HG02840 (cell line): ENCODE data around the gene ARNT2.

Source experiments
- ATAC-seq: cut with Tn5 transposase; IDR thresholded peaks from one replicate; pipeline ENCODE4 v1.9.1; 2021; ENCODE audit warnings: mild to moderate bottlenecking, moderate library complexity, moderate number of reproducible peaks; ENCODE audit not compliant: unreplicated experiment, low FRiP score

The ARNT2 gene

GRCh38 chr15:80547264-80547663, 143.1 kb downstream of the ARNT2 start:
- no peak for ATAC-seq

GRCh38 chr15:80549191-80549590, 145.0 kb downstream of the ARNT2 start:
- ATAC-seq, result no peak

DNA sequence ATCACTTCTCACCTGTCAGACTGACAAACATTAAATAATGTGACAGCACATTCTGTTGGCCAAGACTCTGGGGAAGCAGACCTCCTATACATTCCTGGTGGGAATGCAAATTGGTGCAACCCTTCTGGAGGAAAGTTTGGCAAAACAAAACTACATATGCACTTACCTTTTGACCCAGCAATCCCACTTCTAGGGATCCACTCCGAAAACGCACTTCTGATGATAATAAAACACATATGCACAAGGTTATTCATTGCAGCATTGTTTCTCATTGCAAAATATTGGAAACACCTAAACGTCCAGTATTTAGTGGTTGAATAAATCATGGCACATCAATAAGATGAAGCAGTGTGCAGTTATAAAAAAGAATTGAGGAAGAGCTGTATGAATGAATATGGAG, 145.5 kb downstream of the ARNT2 start:
- no peak for ATAC-seq

DNA sequence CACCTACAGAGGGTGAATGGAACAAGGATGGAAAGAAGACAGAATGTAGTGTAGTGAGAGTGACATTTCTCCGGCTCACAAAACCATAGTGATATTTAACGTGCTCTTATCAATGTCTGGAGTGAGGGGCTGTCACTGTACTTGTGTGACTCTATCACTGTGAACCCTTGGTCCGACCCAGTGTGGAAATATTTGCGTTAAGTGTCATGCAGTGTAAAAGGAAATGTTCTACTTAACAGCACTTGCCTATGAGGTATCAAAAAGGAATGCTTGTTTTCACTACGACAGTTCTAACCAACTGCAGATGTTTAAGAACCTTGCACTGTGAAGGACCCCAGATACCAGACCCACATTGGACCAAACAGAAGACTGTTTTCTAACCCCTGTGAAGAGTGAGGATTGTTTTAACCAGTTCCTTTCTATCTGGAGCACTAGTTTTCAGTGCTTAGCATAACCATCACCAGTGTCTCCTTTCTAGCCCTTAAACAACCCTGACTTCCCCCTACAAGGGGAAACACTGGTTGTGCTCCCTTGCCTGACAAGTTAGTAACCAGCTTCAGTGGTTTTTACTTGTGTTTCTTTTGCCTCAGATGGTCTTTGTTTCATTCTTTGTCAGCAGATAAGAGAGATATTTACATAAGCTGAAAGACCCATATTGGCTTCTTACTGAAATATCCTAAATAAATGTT, 146.2 kb downstream of the ARNT2 start:
- no peak for ATAC-seq

- no peak for ATAC-seq
These were observed 146.7 kb downstream of the ARNT2 start for GRCh38 chr15:80550908-80551260.

DNA sequence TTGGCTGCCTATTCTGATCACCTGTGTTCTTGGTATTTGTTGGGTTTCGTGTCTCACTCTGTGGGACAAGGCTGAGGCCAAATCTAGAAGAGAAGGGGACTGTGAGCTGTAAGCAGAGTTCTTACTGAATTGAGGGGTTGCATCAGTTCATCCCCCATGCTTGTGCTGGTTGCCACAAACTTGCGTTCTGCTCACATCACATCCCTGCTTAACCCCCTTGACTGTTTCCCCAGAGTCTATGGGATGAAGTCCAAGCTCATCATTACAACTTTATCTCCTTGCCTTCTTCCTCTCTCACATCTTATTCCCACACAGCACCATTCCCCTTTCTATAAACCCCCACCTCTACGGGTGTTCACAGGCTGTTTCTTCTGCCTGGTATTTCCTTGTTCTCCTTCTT, 147.2 kb downstream of the ARNT2 start:
- ATAC-seq, result no peak

- no peak for ATAC-seq
These were observed 150.4 kb downstream of the ARNT2 start for GRCh38 chr15:80554560-80554959.

GRCh38 chr15:80556694-80557367, 152.6 kb downstream of the ARNT2 start:
- ATAC-seq, result no peak

DNA sequence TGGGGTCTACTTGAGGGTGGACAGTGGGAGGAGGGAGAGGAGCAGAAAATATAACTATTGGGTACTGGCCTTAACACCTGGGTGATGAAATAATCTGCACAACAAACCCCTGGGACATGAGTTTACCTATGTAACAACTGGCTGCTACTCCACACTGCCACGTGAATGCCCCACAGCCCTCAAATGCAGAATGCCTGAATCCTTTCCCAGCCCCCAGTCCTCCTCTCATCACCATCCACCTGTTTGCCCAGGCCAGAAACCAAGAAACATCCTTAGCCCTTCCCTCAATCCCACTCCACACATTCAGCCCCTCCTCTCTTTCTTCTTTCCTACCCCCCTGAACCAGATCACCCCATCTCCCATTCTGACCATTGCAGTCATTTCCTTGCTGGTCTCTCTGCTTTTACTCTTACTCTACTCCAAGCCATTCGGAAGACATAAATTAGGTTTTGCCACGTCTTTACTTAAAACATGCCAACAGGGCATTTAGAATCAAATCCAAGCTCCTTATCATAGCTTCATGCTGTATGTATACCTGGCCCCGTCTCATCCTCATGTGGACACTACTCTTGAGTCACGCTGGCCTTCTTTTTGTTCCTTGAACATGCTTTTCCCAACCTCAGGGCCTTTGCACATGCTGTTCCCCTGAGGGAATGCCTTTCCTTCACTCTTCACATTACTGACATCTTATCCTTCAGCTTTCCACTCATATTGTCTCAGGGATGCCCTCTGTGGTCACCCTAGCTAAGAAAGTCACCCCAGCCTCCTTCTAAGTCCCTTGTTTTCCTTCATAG, 153.5 kb downstream of the ARNT2 start:
- no peak for ATAC-seq

- no peak for ATAC-seq
These were observed 154.6 kb downstream of the ARNT2 start for GRCh38 chr15:80558631-80559319.

GRCh38 chr15:80559320-80559693, 155.1 kb downstream of the ARNT2 start:
- no peak for ATAC-seq

- ATAC-seq, result no peak
These were observed 155.6 kb downstream of the ARNT2 start for GRCh38 chr15:80559761-80560160.

DNA sequence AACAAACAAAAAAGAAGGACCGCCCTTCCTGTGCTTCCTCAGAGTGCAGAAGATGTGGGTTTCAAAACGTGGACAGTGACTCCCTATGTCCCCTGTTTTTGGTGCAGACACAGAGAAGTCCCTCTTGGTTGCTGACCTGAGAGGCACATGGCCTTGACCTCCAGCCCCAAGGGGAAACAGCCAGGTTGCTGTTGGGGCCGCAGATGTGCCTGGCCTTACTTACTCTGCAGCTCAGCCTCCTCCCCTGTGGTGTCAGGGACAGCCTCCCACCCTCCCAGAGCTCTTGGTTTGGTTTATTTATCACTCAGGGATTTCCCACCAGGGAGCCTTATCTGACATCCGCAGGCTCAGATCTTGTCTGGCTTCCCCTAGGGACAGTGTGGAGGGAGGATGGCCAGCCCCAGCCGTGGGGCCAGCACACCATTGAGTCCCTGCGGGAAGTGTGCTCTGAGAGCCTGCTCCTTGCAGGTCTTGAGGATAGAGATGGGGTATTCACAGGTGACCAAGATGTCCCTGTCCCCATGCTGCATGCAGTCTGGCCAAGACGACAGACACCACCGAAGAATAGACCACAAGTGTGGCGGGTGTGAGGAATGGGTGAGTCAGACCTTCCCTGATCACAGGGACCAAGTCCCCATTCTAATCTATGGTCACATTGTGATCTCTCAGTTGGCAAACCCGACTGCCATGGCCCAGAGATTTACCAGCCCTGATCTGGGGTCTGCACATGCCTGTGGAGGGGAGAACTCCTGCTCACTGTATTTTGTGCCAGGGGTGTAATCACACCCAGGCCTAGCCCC, 156.6 kb downstream of the ARNT2 start:
- ATAC-seq, result no peak

DNA sequence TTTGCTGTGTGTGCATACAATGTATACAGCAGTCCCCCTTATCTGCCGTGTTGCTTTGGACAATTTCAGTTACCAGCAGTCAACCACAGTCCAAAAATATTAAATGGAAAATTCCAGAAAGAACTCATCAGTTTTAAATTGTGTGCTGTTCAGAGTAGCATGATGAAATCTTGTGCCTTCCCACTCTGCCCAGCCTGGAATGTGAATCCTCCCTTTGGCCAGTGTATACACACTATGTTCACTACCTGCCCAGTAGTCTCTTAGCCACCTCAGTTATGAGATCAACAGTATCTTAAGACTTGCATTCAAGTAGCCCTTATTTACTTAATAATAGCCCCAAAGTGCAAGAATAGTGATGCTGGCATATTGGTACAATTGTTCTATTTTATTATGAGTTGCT, 157.3 kb downstream of the ARNT2 start:
- ATAC-seq, result no peak

GRCh38 chr15:80562033-80562432, 157.9 kb downstream of the ARNT2 start:
- ATAC-seq, result no peak

DNA sequence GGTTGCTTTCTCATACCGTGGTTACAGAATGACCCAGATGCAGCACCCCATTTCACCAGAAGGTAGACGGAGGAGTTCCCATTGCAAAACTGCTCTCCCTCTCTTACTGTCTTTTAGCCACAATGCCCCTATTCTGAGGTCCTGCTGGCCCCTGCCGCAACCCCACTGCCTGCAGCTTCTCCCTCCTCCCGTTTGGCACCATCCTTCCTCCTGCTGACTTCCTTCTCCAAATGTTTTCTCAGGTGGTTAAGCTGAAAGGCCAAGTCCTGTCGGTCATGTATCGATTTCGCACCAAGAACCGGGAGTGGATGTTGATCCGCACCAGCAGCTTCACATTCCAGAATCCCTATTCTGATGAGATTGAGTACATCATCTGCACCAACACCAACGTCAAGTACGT, 158.7 kb downstream of the ARNT2 start:
- no peak for ATAC-seq

- ATAC-seq, result no peak
These were observed 159.3 kb downstream of the ARNT2 start for GRCh38 chr15:80563372-80563997.

GRCh38 chr15:80564056-80564455, 159.9 kb downstream of the ARNT2 start:
- no peak for ATAC-seq

GRCh38 chr15:80565398-80565797, 161.2 kb downstream of the ARNT2 start:
- no peak for ATAC-seq

DNA sequence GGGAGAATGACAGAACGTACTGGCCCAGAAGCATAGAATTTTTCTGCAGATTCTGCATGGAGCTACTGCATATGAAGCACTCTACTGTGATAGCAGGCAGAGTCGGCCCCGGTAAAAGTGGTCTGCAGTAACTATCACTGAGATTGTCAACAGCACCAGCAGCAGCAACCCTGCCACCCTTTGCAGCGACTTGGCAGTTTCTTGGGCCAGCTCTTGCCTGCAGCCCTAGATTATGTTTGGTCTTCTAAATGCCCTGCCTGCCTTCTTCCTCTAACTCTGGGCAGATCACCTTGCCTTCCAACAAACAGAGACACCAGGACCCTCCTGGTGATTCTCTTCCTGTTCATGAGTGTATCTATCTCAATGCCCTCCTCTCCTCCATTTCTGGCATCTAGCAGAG, 161.8 kb downstream of the ARNT2 start:
- no peak for ATAC-seq
